Measurements from ENCODE around the gene OLA1. TPM values are rescaled to one million over a fixed set of nuclear protein-coding genes. Genes with fewer than 3 reads are reported as not detected.

Gene OLA1
- total and polyA plus RNA-seq, 2 donors (not counting 1 experiment from before 2014, with no cell fraction given) = 13.9 to 47.7 TPM

DNA sequence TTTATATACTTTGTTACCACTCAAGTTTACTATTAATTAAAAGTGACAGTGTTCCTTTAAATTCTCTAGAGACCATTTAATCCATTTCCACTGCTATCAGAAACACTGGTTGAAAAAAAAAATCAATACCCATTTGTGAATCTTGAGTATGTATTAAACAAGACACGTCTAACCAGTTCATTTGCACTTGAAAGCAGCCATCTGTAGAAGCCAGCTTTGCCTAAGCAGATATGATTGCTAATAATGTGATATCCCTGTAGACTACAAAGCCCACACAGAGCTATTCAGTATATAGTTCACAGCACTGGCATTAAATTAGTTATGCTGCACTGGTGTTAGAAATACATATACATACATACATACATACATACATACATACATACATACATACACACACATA is 171.4 kb downstream of the OLA1 start:
- DNase-seq (no peak), ATAC-seq (ENCODE audit: low read depth) (no peak)
- Mint-ChIP-seq H3K9me3 (ENCODE audit: insufficient read depth) (no peaks in the 10 kb centered on the region), H3K4me3 (no peak overlapping the region), H3K27ac (no peak overlapping the region), H3K4me1 (peaks cover 8% of the 10 kb centered on the region), H3K27me3 (no peaks in the 10 kb centered on the region)
- intact Hi-C loops (cut with micrococcal nuclease) = no loop called here
- no peak overlapping the region for H3K27ac ChIP-seq (ENCODE audit: low read length in 2 of 2)
- ChIA-PET POLR2A (no interaction called here), CTCF (interaction anchor here (0.6 to 3.3 kb wide), 5 partner anchors 15 to 1046 kb away, joined by 3 to 20 read pairs (median 3); no protein-coding TSS in a partner anchor)
- no CpG with 5 or more reads among the region's 1 CpG for WGBS (ENCODE audit: insufficient coverage)
- H2AFZ ChIP-seq (ENCODE audit: insufficient read depth, low read depth, low read length, poor library complexity, severe bottlenecking) = no peak overlapping the region
- no peaks in the 10 kb centered on the region for H3K27me3 ChIP-seq (replicated peaks in 1 of 4; ENCODE audit: control extremely low read depth in 1 of 4, control insufficient read depth in 3 of 4, insufficient read depth in 4 of 4, low read length in 3 of 4)
- no peak overlapping the region for H3K9ac ChIP-seq (ENCODE audit: low read length)
- H3K4me2 ChIP-seq (replicated peaks; ENCODE audit: low read depth, low read length, poor library complexity, severe bottlenecking) = no peak overlapping the region
- H4K20me1 ChIP-seq (ENCODE audit: control insufficient read depth, insufficient read depth, low read length, poor library complexity, severe bottlenecking) = no peaks in the 10 kb centered on the region
- H3K4me3 ChIP-seq (ENCODE audit: control extremely low read depth in 1 of 5, extremely low read depth in 1 of 5, insufficient read depth in 1 of 5, low read depth in 2 of 5, low read length in 4 of 5) = no peak overlapping the region
- peaks cover 2 to 4% of the 10 kb centered on the region in 2 experiments for H3K36me3 ChIP-seq (replicated peaks in 1 of 2; ENCODE audit: control extremely low read depth in 1 of 2, control insufficient read depth in 1 of 2, extremely low read depth in 1 of 2, insufficient read depth in 2 of 2, low read length in 1 of 2)
- no peak for TF ChIP-seq CTCF (IDR thresholded peaks at IDR 0.05)
- no peak for TF ChIP-seq EZH2 (IDR thresholded peaks at IDR 0.05; ENCODE audit: borderline replicate concordance, insufficient read depth, low read depth, low read length, poor library complexity, severe bottlenecking)
- H3K79me2 ChIP-seq (ENCODE audit: control insufficient read depth, insufficient read depth, low read length) = no peaks in the 10 kb centered on the region
- H3K4me1 ChIP-seq (ENCODE audit: control insufficient read depth in 2 of 2, insufficient read depth in 2 of 2, low read length in 2 of 2) = peaks cover 4 to 5% of the 10 kb centered on the region in 2 donors
- H3K9me3 ChIP-seq (ENCODE audit: control extremely low read depth in 1 of 3, control insufficient read depth in 2 of 3, insufficient read depth in 1 of 3, low read length in 2 of 3) = no peaks in the 10 kb centered on the region

DNA sequence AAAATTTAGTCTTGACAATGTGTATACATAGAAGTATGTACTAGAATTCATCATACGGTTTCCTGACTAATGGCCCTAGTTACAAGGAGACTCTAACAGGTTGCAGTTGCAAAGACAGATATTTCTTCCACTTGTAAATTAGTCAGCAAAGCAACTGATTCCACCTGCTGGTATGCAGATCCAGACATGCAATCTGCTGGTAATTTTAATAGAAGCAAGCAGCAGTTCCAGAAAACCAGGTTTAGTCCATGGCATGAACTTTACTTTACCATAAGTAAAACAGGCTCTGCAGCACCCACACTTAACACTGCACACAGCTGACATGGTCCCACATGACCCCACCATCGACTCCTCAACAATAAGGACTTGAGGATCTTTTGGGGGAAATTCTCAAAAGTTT is 172.3 kb downstream of the OLA1 start:
- intact Hi-C loops (cut with micrococcal nuclease) = no loop called here
- no peak for ATAC-seq (ENCODE audit: low read depth)
- Mint-ChIP-seq H3K4me1 (peaks cover 11% of the 10 kb centered on the region), H3K4me3 (no peak overlapping the region), H3K27ac (no peak overlapping the region), H3K27me3 (no peaks in the 10 kb centered on the region), H3K9me3 (ENCODE audit: insufficient read depth) (no peaks in the 10 kb centered on the region)
- Histone ChIP-seq H3K4me1 (ENCODE audit: control insufficient read depth in 2 of 2, insufficient read depth in 2 of 2, low read length in 2 of 2) (peaks cover 6 to 8% of the 10 kb centered on the region in 2 donors), H3K79me2 (ENCODE audit: control insufficient read depth, insufficient read depth, low read length) (no peaks in the 10 kb centered on the region), H3K36me3 (replicated peaks in 1 of 2; ENCODE audit: control extremely low read depth in 1 of 2, control insufficient read depth in 1 of 2, extremely low read depth in 1 of 2, insufficient read depth in 2 of 2, low read length in 1 of 2) (peaks cover 2 to 4% of the 10 kb centered on the region in 2 experiments), H3K4me2 (replicated peaks; ENCODE audit: low read depth, low read length, poor library complexity, severe bottlenecking) (no peak overlapping the region), H3K9me3 (ENCODE audit: control extremely low read depth in 1 of 3, control insufficient read depth in 2 of 3, insufficient read depth in 1 of 3, low read length in 2 of 3) (no peaks in the 10 kb centered on the region), H4K20me1 (ENCODE audit: control insufficient read depth, insufficient read depth, low read length, poor library complexity, severe bottlenecking) (no peaks in the 10 kb centered on the region), H3K9ac (ENCODE audit: low read length) (no peak overlapping the region), H3K27me3 (replicated peaks in 1 of 4; ENCODE audit: control extremely low read depth in 1 of 4, control insufficient read depth in 3 of 4, insufficient read depth in 4 of 4, low read length in 3 of 4) (no peaks in the 10 kb centered on the region), H2AFZ (ENCODE audit: insufficient read depth, low read depth, low read length, poor library complexity, severe bottlenecking) (no peak overlapping the region), H3K4me3 (ENCODE audit: control extremely low read depth in 1 of 5, extremely low read depth in 1 of 5, insufficient read depth in 1 of 5, low read depth in 2 of 5, low read length in 4 of 5) (no peak overlapping the region), H3K27ac (ENCODE audit: low read length in 2 of 2) (no peak overlapping the region)
- whole genome bisulfite sequencing (ENCODE audit: insufficient coverage) = no CpG with 5 or more reads among the region's 2 CpGs
- ChIA-PET POLR2A (no interaction called here), CTCF (no interaction called here)
- DNase-seq = no peak
- TF ChIP-seq CTCF (IDR thresholded peaks at IDR 0.05) = no peak
- TF ChIP-seq EZH2 (IDR thresholded peaks at IDR 0.05; ENCODE audit: borderline replicate concordance, insufficient read depth, low read depth, low read length, poor library complexity, severe bottlenecking) = no peak

All from B cell (primary cell).